H9 (cell line): ENCODE data around the gene DPEP3. TPM values are rescaled to one million over a fixed set of nuclear protein-coding genes. Genes with fewer than 3 reads are reported as not detected.

ENCODE experiments used
- DNase-seq: peaks from one replicate; pipeline ENCODE4 v3.0.0-alpha.2; 2017
- H2AFZ ChIP-seq: one replicate; pipeline ENCODE4 v1.6.1; 2013; ENCODE audit warnings: mild to moderate bottlenecking, low read length, control low read depth, moderate library complexity
- H2AK5ac ChIP-seq: 2 replicates; pipeline ENCODE4 v1.6.1; 2013; ENCODE audit warnings: low read length, control low read depth, mixed read lengths; ENCODE audit not compliant: insufficient read length
- H2BK120ac ChIP-seq: one replicate; pipeline ENCODE4 v1.6.1; 2013; ENCODE audit warnings: low read depth, mild to moderate bottlenecking, low read length, control low read depth, inconsistent platforms; ENCODE audit not compliant: poor library complexity, severe bottlenecking
- H2BK12ac ChIP-seq: 2 replicates; pipeline ENCODE4 v1.6.1; 2013; ENCODE audit warnings: low read length, control low read depth, mixed read lengths, low read depth; ENCODE audit not compliant: insufficient read length
- H2BK15ac ChIP-seq: 2 replicates; pipeline ENCODE4 v1.6.1; 2013; ENCODE audit warnings: low read depth, low read length, control low read depth
- H2BK20ac ChIP-seq: one replicate; pipeline ENCODE4 v1.6.1; 2013; ENCODE audit warnings: low read depth, mild to moderate bottlenecking, low read length, control low read depth, inconsistent platforms; ENCODE audit not compliant: poor library complexity, severe bottlenecking
- H2BK5ac ChIP-seq: 2 replicates; pipeline ENCODE4 v1.6.1; 2013; ENCODE audit warnings: low read length, control low read depth, mixed read lengths; ENCODE audit not compliant: insufficient read length
- H3K14ac ChIP-seq: 2 replicates; pipeline ENCODE4 v1.6.1; 2013; ENCODE audit warnings: low read length, control low read depth; ENCODE audit not compliant: insufficient read depth
- H3K18ac ChIP-seq: 2 replicates; pipeline ENCODE4 v1.6.1; 2013; ENCODE audit warnings: low read depth, mild to moderate bottlenecking, mixed read lengths, low read length, control low read depth; ENCODE audit not compliant: insufficient read length
- H3K23ac ChIP-seq: 2 replicates; pipeline ENCODE4 v1.6.1; 2013; ENCODE audit warnings: low read length, control low read depth, mixed read lengths, low read depth; ENCODE audit not compliant: insufficient read length
- H3K23me2 ChIP-seq: 2 replicates; pipeline ENCODE4 v1.6.1; 2013; ENCODE audit warnings: low read depth, mild to moderate bottlenecking, mixed read lengths, low read length, control low read depth; ENCODE audit not compliant: insufficient read length, poor library complexity, severe bottlenecking
- H3K27ac ChIP-seq: 2 replicates; pipeline ENCODE4 v1.5.1; 2013; ENCODE audit warnings: low read length, control low read depth, mixed read lengths, low read depth; ENCODE audit not compliant: insufficient read length
- H3K27me3 ChIP-seq: 2 replicates; pipeline ENCODE4 v1.6.1; 2013; ENCODE audit warnings: low read length, control low read depth, inconsistent platforms; ENCODE audit not compliant: insufficient read depth
- H3K4ac ChIP-seq: 2 replicates; pipeline ENCODE4 v1.6.1; 2013; ENCODE audit warnings: low read depth, mild to moderate bottlenecking, control low read depth, inconsistent platforms, low read length, moderate library complexity
- H3K4me1 ChIP-seq: 2 replicates; pipeline ENCODE4 v1.6.1; 2013; ENCODE audit warnings: low read length, control low read depth, inconsistent platforms; ENCODE audit not compliant: insufficient read depth
- H3K4me2 ChIP-seq: 2 replicates; pipeline ENCODE4 v1.6.1; 2013; ENCODE audit warnings: low read length, control low read depth, mixed read lengths; ENCODE audit not compliant: insufficient read length, insufficient read depth
- H3K56ac ChIP-seq: 2 replicates; pipeline ENCODE4 v1.6.1; 2013; ENCODE audit warnings: low read depth, mild to moderate bottlenecking, mixed read lengths, low read length, control low read depth; ENCODE audit not compliant: insufficient read length
- H3K79me1 ChIP-seq: 2 replicates; pipeline ENCODE4 v1.6.1; 2013; ENCODE audit warnings: low read depth, mild to moderate bottlenecking, moderate library complexity, low read length, control low read depth, inconsistent platforms; ENCODE audit not compliant: insufficient read depth, poor library complexity, severe bottlenecking
- H3K79me2 ChIP-seq: 2 replicates; pipeline ENCODE4 v1.6.1; 2013; ENCODE audit warnings: low read length, control low read depth, inconsistent platforms; ENCODE audit not compliant: insufficient read depth
- H3K9ac ChIP-seq: 2 replicates; pipeline ENCODE4 v1.6.1; 2013; ENCODE audit warnings: low read length, control low read depth, mixed read lengths; ENCODE audit not compliant: insufficient read length; ENCODE audit errors: extremely low read depth
- H3K9me3 ChIP-seq: one replicate; pipeline ENCODE4 v1.6.1; 2013; ENCODE audit warnings: low read depth, low read length, inconsistent platforms; ENCODE audit not compliant: control insufficient read depth
- H3T11ph ChIP-seq: one replicate; pipeline ENCODE4 v1.6.1; 2013; ENCODE audit warnings: mild to moderate bottlenecking, low read length, control low read depth, inconsistent platforms
- H4K20me1 ChIP-seq: one replicate; pipeline ENCODE4 v1.6.1; 2013; ENCODE audit not compliant: control insufficient read depth, insufficient read length, insufficient read depth
- H4K5ac ChIP-seq: 2 replicates; pipeline ENCODE4 v1.6.1; 2013; ENCODE audit warnings: low read depth, mild to moderate bottlenecking, mixed read lengths, low read length, control low read depth; ENCODE audit not compliant: insufficient read length
- H4K8ac ChIP-seq: replicated peaks from 2 replicates; pipeline ENCODE4 v1.6.1; 2013; ENCODE audit warnings: low read length, control low read depth, mixed read lengths, low read depth; ENCODE audit not compliant: insufficient read length
- H4K91ac ChIP-seq: 2 replicates; pipeline ENCODE4 v1.6.1; 2013; ENCODE audit warnings: low read depth, mild to moderate bottlenecking, moderate library complexity, mixed read lengths, low read length, control low read depth; ENCODE audit not compliant: insufficient read length
- H3K27ac Mint-ChIP-seq, 3 experiments: 2 replicates in 2 of 3; 3 replicates in 1 of 3; pipeline ENCODE4 v1.8.0; 2020 to 2021; ENCODE audit warnings: mixed read lengths in 3 of 3, mild to moderate bottlenecking in 1 of 3, moderate library complexity in 1 of 3
- H3K27me3 Mint-ChIP-seq: 2 replicates; pipeline ENCODE4 v1.8.0; 2021; ENCODE audit warnings: low read depth, mild to moderate bottlenecking, moderate library complexity, mixed read lengths
- H3K36me3 Mint-ChIP-seq, 3 experiments: 2 replicates in 2 of 3; 3 replicates in 1 of 3; pipeline ENCODE4 v1.8.0; 2020 to 2021; ENCODE audit warnings: low read depth in 3 of 3, mixed read lengths in 3 of 3; ENCODE audit not compliant: insufficient read depth in 1 of 3
- H3K4me1 Mint-ChIP-seq, 2 experiments: 2 replicates each; pipeline ENCODE4 v1.8.0; 2020; ENCODE audit warnings: mixed read lengths in 2 of 2
- H3K4me3 Mint-ChIP-seq, 2 experiments: 2 replicates in 1 of 2; 3 replicates in 1 of 2; pipeline ENCODE4 v1.8.0; 2020 to 2021; ENCODE audit warnings: mild to moderate bottlenecking in 2 of 2, mixed read lengths in 2 of 2, moderate library complexity in 1 of 2
- H3K9me3 Mint-ChIP-seq, 2 experiments: 2 replicates in 1 of 2; 3 replicates in 1 of 2; pipeline ENCODE4 v1.8.0; 2020; ENCODE audit warnings: mild to moderate bottlenecking in 2 of 2, mixed read lengths in 2 of 2, moderate library complexity in 1 of 2
- CTCF ChIP-seq: fragments of 200-600 bp; sonication (generic); conservative IDR thresholded peaks from 3 replicates; pipeline ENCODE4 v1.8.0; 2021; ENCODE audit warnings: antibody characterized with exemption, mild to moderate bottlenecking
- WGBS: extraction: QIAGEN DNeasy Blood & Tissue Kit; methylation state at CpG from one replicate; pipeline ENCODE4 v1.1.7; 2013; ENCODE audit warnings: missing lambda C conversion rate, low lambda C conversion rate, mixed read lengths; ENCODE audit not compliant: insufficient read length; ENCODE audit errors: extremely low coverage; 5-methylcytosine and 5-hydroxymethylcytosine counted together
- total RNA-seq: library from RNA; stranded (reverse); gene quantifications from 2 replicates; pipeline ENCODE4 v1.2.1, GENCODE V29; 2021

The DPEP3 gene
- total RNA-seq, 1 experiment from 2014 or later = 0.68 TPM

GRCh38 chr16:67953641-67954375 is 26.5 kb downstream of the DPEP3 start:
- Histone ChIP-seq H3K9ac (no peak overlapping the region), H2BK20ac (no peak overlapping the region), H4K20me1 (no peaks in the 10 kb centered on the region), H2BK5ac (no peak overlapping the region), H2AK5ac (no peak overlapping the region), H3K27ac (no peak overlapping the region), H2BK12ac (no peak overlapping the region), H2BK15ac (no peak overlapping the region), H3K56ac (no peak overlapping the region), H3K23ac (no peak overlapping the region), H4K5ac (no peak overlapping the region), H3K79me1 (no peaks in the 10 kb centered on the region), H3K14ac (no peak overlapping the region), H3K9me3 (no peaks in the 10 kb centered on the region), H3K4me2 (no peak overlapping the region), H3K4ac (no peak overlapping the region), H3K4me1 (no peaks in the 10 kb centered on the region), H4K8ac (no peak overlapping the region), H2BK120ac (no peak overlapping the region), H3K79me2 (no peaks in the 10 kb centered on the region), H3K18ac (no peak overlapping the region), H2AFZ (no peak overlapping the region), H4K91ac (no peak overlapping the region), H3T11ph (no peak overlapping the region), H3K23me2 (no peaks in the 10 kb centered on the region), H3K27me3 (no peaks in the 10 kb centered on the region)
- H3K27ac Mint-ChIP-seq = no peak overlapping the region
- DNase-seq = no peak
- no peak overlapping the region for H3K4me3 Mint-ChIP-seq
- TF ChIP-seq CTCF = no peak
- H3K36me3 Mint-ChIP-seq = peaks cover 17 to 68% (median 49%) of the 10 kb centered on the region in 3 experiments; a peak in 6 of 7 replicates
- H3K4me1 Mint-ChIP-seq = no peaks in the 10 kb centered on the region
- WGBS = no CpG with 5 or more reads among the region's 8 CpGs
- no peaks in the 10 kb centered on the region for H3K27me3 Mint-ChIP-seq
- no peaks in the 10 kb centered on the region for H3K9me3 Mint-ChIP-seq
